Tibial nerve (tissue), 3 donors: ENCODE measurements around the gene PASD1.

Experiments
- POLR2A ChIP-seq, 2 donors: fragments of 450-650 bp; IDR thresholded peaks; one replicate each; pipeline ENCODE4 v1.6.1; 2017; ENCODE audit warnings: antibody characterized with exemption in 2 of 2, mild to moderate bottlenecking in 2 of 2, moderate library complexity in 2 of 2
- TF ChIP-seq, protein P1 (sequence below), 5 experiments: fragments of 200-600 bp in 3 of 5; fragments of 450-650 bp in 2 of 5; sonication (generic) in 3 of 5; IDR thresholded peaks; one replicate each; pipeline ENCODE4 v1.5.1; 2016 to 2019; ENCODE audit warnings: antibody characterized with exemption in 5 of 5, mild to moderate bottlenecking in 3 of 5, moderate library complexity in 2 of 5

DNA sequence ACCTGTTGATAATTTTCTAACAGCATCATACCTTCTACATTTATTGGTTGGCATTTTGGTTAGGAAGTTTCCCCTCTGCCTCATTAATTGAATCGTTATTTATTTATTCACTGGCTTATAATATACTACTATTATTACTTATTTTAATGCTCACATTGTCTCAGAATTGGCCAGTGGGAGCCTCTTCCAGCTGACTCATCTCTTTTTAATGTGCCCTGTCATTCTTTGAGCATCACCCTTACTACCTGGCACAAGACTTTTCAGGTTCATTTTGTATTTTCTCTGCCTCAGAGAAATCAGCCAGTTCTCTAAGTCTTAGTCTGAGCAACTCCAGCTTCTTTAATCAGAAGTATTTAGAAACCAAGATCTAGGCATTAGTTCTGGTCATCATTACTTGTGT, 71.5 kb downstream of the PASD1 start:
- TF ChIP-seq, protein P1, sequence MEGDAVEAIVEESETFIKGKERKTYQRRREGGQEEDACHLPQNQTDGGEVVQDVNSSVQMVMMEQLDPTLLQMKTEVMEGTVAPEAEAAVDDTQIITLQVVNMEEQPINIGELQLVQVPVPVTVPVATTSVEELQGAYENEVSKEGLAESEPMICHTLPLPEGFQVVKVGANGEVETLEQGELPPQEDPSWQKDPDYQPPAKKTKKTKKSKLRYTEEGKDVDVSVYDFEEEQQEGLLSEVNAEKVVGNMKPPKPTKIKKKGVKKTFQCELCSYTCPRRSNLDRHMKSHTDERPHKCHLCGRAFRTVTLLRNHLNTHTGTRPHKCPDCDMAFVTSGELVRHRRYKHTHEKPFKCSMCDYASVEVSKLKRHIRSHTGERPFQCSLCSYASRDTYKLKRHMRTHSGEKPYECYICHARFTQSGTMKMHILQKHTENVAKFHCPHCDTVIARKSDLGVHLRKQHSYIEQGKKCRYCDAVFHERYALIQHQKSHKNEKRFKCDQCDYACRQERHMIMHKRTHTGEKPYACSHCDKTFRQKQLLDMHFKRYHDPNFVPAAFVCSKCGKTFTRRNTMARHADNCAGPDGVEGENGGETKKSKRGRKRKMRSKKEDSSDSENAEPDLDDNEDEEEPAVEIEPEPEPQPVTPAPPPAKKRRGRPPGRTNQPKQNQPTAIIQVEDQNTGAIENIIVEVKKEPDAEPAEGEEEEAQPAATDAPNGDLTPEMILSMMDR (IDR thresholded peaks at IDR 0.05), result no peak
- no peak for TF ChIP-seq POLR2A (IDR thresholded peaks at IDR 0.05)
